Measurements from ENCODE around the gene CFAP97D2.
"Not testable (repeated sequence)": the region's sequence is repeated elsewhere in the genome, so short reads cannot be mapped to it uniquely, and the experiment has no call there.

Gene CFAP97D2

DNA sequence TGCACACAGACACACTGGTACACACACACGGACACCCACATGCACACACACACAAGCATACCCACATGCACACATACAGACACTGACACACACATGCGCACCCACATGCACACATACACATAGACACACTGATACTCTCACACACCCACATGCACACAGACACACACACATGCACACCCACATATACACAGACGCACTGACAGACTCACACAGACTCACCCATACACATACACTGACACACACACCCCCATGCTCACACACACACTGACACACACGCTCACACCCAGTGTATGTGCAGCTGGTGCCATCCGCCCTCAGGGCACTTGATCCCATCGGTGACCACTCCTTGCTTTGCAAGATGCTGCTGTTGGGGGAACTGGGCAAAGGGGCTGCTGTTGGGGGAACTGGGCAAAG is 36.9 kb upstream of the CFAP97D2 start:
- DNase-seq, result peak in 1 of 10 donors; percentile 69
- intact Hi-C loops (cut with DNase I), result no loop called here

DNA sequence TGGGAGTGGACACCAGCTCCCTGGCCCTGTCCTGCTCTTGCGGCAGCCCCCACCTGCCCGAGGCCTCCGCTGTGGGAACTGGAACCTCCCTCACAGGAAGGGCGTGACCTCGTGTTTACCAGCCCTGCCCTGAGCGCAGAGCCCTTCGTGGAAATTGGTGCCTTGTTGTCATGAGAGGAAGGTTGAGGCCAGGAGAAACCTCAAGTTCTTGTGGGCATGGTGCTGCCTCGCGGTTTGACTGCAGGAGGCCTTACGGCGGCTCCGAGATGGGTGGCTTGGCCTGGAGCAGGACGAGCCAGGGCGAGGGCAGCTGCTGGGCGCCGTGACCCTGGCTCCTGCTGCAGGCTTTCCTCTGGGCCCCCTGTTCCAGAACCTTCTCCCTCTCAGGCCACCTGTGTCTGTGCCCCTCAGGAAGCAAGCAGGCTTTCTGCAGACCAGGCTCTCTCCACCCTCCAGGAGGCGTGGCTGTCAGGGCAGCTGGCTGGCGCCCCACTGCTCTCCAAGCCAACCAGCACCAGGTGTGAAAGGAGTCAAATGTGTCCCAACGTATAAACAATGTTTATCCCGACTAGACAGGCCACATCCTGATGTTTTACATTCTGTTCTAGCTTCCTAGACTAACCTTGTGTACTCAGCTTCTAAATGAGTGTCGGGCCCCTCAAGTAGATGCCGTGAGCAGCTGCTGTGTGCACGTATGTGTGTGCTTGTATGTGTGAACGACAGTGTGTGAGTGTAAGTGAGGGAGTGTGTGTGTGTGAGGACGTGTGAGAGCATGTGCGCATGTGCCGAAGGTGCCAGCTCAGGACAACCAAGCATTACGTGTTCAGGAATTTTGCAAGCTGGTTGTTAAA is 36.2 kb upstream of the CFAP97D2 start:
- DNase-seq, result peak in 2 of 10 donors; percentile 26 to 77
- intact Hi-C loops (cut with DNase I), result no loop called here

DNA sequence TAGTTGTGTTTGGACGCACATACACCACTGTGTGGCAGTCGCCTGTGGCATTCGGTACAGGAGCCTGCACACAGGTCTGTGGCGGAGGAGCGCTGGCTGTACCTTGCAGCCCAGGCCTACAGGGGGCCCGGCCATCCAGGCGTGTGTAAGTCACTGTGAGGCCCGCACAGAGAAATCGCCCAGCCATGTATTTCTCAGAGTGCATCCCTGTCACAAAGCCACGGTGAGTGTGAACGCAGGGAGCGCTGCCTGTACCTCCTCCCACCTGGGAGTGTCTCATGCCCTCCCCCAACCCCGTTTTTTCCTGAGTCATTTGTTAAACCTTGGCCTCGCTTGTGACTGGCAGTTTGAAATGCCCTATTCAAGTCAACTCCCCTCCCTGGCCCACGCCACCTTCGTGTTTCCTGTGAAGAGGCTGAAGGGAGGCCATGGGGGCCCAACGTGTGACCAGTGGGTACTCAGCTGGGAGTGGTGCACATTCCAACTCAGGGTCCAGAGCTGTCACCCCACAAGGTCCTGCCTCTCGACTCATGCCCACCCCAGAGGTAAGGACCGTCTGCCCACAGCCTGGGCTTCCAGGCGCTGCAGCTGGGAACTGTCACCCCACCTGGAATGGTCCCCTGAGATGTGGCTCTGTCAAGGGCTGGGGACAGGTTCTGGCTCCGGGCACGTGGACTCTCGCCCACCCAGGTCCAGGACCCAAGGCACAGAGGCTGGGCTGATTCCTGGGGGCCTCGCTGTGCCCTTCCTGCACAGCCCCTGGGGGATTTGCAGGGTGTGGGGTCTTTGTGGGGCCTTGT is 35.1 kb upstream of the CFAP97D2 start:
- intact Hi-C loops (cut with DNase I), result no loop called here
- peak in 2 of 10 donors; percentile 19 to 61 for DNase-seq

DNA sequence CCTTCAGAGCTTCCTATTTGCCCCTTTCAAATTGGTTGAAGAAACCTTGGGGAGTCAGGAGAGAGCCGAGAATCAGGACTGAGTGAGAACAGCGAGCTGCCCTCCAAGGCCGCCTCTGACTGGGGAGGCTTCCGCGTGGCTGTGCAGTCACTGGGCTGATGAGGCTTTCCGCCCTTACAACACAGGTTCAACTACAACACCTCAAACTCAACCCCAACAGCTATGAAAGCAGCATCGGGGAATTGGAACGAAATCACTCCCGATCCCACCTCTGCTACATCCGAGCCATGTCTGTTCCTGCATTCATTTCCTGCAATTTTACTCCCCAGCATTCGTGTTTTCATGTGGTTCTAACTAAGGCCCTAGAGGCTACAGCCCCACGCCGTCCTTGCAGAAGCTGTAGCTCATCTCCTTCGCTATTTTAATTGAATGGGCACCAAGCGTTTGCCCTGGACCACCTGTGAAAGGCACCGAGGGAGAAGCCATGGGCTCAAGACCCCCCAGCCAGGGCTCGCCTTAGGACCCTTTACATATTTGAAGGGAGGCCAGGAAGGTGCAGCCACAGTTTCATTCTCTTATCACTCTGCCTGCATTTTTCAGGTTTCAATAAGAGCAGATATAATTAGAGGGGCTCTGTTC is 34.3 kb upstream of the CFAP97D2 start:
- intact Hi-C loops (cut with DNase I), result no loop called here
- DNase-seq, result peak in 1 of 10 donors; percentile 42

DNA sequence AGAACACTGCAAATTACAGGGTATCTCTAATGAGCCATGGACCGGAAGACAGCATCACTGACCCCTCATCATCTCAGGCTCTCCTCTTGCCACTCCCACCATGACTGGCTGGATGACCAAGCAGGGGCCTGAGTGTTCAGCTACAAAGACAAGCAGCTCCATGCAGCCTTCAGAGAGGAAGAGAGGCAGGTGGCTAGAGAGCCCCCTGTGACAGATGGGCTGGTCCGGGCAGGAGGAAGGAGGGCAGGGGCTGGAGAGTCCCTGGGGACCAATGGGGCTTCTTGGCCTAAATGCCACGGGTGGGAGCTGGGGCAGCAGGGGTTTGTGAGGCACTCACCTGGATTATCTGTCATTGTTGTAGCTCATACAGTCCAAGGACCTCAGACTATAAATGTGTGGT is 33.8 kb upstream of the CFAP97D2 start:
- intact Hi-C loops (cut with DNase I), result no loop called here
- DNase-seq, result peak in 2 of 10 donors; percentile 9 to 50

DNA sequence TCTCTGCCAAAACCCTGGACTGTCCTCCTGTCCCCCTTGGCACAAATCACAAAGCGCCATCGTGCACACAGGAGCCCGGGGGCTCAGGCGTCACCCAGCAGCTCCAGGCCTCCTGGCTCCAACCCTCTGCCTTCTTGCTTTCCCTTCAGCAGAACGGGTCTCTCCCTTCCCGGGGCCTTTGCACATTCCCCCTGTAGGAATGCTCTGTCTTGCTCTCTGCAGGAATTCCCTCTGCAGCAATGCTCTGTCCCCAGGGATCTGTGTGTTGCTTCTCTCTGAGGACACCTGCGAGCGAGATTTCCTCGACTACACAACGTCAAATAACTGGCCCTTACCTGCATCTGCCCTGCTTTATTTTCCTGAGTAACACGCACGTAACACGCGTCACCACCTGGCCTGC is 33.3 kb upstream of the CFAP97D2 start:
- intact Hi-C loops (cut with DNase I), result no loop called here
- peak in 2 of 10 donors; percentile 10 to 48 for DNase-seq

DNA sequence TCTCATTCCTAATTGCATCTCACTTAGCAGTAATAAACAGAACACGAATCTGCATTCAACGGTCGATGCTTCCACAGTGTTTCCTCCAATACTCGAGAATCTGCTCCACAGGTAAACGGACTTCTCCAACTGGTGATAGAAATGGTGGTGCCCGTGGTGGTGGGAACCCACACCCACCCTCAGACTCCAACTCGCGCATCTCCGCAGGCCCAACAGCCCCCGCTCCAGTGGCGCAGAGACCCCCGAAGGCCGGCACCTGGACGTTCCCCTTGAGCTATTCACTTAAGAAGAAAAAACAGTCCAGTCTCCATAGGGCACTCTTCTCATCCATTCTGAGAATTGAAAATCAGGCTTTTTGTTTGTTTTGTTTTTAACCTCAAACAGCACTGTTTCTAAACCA is 32.9 kb upstream of the CFAP97D2 start:
- peak in 1 of 10 donors; percentile 43 for DNase-seq
- intact Hi-C loops (cut with DNase I), result no loop called here

DNA sequence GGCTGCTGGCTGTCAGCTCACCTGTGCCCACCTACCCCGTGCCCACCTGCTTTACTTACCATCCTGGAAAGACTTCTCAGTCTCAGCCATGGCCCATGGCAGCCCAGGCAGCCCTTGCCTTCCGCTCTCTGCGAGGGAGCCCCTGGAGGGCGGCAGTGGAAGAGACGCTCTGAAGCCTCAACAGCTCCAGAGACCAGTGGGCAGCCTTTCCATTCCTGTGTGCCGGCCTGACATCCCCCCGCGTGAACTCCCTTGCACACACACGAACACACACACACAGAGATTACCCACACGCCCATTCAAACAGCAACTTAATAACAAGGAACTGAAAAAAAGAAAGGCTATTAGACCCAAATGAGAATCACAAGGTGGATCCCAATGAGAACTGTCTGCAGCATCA is 32.4 kb upstream of the CFAP97D2 start:
- DNase-seq, result peak in 2 of 10 donors; percentile 19 to 74
- intact Hi-C loops (cut with DNase I), result no loop called here

DNA sequence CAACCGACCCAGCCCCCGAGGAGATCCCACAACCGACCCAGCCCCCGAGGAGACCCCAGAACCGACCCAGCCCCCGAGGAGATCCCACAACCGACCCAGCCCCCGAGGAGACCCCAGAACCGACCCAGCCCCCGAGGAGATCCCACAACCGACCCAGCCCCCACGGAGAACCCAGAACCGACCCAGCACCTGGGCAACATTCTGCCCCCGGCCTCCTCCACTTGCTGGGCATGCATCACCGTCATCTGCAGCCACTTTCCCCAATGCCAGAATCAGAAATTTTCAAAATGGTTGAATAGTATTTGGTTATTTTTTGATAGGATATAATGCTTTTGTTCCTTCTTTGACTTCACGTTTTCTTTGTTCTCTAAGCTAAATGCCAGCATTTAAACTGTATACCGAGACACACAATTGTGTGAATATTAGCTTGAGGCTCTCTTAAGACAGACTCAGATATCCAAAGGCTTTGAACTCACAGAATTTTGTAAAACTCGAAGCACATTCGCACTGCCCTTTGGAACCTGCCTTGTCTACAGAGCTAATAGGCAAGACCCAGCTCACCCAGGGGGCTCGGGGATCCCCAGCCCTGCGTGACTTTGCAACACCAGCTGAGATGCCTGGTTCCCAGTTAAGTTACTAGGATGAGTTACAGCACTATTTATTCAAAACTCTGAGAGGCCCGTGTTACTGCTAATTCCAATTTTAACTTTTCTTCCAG is 31.1 kb upstream of the CFAP97D2 start:
- intact Hi-C loops (cut with DNase I), result no loop called here
- DNase-seq, result peak in 1 of 10 donors; percentile 29

DNA sequence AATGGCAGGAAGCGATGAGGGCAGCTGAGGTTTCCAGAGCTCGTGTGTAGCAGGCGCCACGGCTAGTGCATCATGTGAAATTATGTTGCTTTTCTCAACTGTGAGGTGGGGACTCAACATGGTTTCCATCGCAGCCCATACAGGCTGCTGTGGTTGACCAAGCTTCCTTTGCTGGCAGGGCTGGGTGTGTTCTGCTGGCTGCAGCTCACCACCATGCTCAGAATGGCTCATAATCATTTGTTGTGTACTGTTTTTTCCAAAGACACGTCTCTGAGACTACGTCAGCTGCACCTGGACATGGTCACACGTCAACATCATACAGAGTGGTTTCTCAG is 30.6 kb upstream of the CFAP97D2 start:
- DNase-seq, result peak in 1 of 10 donors; percentile 51
- intact Hi-C loops (cut with DNase I), result no loop called here

DNA sequence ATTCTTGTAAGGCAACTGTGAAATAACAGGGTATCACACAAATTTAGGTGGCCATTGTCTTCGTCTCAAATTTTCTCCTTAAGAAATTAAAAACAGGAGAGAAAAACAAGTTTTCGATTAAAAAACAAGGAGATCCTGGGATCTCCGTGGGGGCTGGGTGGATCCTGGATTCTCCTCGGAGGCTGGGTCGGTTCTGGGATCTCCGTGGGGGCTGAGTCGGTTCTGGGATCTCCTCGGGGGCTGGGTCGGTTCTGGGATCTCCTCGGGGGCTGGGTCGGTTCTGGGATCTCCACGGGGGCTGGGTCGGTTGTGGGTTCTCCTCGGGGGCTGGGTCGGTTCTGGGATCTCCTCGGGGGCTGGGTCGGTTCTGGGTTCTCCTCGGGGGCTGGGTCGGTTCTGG is 30.2 kb upstream of the CFAP97D2 start:
- intact Hi-C loops (cut with DNase I), result not testable (repeated sequence)
- DNase-seq, result peak in 1 of 10 donors; percentile 47

DNA sequence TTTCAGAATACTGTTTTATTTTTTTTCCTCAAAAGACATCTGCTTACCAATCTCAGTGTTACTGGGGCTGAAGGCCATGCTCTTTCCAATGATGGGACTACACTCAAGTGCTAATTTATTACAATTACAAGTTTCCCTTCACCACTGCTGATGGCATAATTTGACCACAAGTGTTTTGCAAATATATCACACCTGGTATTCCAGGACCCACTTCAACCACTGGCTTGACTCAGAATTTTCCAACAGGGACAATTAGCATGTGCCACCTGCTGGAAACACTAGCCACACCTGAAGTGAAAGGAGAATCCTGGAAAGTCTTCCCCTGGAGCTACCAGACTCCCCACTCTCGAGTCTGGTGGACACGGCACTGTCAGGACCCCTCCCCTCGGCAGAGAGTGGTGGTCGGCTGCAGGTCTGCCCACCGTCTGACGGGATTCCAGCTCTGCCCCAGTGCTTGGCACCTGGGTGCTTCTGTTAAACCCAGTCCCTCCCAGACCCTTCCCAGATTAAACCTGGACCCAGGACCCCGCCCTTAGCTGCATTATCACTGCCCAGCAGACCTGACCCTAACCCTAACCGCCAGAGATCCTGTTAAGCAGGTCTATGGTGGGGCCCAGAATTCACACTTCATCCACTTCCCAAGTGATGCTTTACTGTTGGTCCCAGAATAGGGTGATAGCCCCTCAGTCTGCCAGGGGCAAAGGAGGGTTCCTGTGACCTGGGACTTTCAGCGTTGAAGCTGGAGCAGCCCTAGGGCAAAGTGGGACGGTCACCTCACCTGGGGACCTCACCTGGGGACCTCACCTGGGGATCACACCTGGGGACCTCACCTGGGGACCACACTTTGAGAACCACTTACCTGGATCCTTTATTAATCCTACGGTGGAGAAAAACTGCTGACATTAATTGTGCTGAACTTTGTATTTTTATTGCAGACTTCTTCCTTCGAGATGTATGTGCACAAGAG is 29.0 kb upstream of the CFAP97D2 start:
- intact Hi-C loops (cut with DNase I), result no loop called here
- DNase-seq, result peak in 1 of 10 donors; percentile 63

DNA sequence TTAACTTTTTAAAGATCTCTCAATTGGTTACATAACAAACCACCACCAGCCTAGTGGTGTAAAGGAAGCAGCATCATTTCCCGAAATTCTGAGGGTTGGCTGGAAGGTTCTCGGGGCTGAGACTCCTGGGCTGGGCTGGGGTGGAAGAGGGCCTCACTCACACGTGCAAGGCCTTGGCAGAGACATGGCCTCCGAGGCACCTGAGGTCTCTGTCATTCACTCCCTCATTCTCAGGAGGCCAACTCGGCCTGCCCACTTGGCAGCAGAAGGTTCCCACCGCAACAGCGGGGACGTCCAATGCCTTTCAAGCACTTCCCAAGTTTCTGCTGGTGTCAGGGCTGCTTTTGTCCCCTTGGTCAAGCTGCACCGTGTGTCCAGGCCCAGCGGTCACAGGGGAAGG is 28.0 kb upstream of the CFAP97D2 start:
- DNase-seq, result peak in 1 of 10 donors; percentile 86
- intact Hi-C loops (cut with DNase I), result no loop called here

DNA sequence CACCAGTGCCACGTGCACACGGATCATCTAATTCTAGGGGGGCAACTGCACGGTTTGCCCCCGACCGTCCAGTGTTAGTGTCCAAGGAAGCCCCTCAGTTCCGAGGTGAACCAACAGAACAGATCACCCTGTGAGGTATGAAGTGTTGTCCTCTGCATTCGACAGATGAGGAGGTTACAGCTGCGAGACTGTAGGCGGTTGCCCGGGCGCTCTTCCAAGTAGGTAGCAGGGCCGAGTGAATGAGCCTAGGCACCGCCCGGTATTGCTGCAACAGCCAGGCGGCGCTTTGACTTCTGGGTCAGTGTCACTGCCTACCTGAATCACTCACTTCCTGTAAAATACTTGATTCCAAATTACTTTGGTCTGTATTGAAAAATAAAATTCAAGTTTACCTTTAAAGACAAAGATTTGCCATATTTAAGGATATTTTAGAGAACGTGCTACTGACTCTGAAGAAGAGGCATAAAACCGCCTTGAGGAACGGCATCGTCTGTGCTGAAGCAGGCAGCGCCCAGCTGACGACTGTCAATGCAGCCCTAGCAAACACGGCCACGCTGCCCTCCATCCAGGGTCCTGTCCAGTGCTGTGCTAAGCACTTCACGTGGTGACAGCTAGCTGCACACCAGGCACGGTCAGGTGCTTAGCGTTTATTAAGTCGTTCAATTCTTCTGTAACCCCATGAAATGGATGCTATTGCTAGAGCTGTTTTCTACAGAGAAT is 27.3 kb upstream of the CFAP97D2 start:
- DNase-seq, result peak in 1 of 10 donors; percentile 85
- intact Hi-C loops (cut with DNase I), result no loop called here

DNA sequence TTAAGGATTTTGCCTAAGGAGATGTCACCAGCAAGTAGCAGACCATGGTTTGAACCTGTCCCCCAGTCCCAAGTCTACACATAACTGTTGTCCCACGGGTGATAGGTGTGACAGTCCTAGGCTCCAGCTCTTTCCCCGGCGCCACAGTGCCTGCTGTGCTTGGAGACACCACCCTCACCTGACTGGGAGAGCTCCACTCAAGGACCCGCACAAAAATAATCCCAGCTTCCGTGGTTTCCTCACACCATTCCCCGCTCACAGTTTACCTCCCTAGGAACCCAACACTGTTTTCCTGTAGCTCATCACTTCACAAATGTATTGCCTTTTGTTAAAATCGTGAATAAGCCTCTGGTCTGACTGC is 26.8 kb upstream of the CFAP97D2 start:
- intact Hi-C loops (cut with DNase I), result no loop called here
- DNase-seq, result no peak

DNA sequence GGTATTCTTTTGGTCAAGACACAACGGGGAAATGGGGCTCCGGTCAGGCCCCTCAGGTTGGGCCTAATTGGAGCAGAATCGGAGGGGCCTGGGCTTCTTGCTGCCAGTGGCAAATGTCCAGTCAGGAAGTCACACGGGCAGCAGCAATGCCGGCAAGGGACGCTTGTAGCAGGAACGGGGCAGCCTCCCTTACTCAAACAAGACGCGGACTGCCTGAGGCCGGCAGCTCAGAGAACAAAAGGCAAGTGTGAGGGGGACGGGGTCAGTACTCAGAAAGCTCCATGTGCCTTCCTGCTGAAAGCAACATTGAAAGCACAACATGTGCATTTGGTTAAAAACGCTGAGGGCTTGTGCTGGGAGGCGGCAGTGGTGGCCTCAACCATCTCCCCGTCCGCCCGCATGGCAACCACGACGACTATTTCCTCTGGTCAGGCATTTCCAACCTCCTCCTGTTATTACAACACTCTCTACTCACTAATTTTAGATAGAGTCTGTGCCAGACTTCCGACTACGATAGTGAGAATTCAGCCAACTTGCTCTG is 26.2 kb upstream of the CFAP97D2 start:
- no peak for DNase-seq
- intact Hi-C loops (cut with DNase I), result no loop called here

DNA sequence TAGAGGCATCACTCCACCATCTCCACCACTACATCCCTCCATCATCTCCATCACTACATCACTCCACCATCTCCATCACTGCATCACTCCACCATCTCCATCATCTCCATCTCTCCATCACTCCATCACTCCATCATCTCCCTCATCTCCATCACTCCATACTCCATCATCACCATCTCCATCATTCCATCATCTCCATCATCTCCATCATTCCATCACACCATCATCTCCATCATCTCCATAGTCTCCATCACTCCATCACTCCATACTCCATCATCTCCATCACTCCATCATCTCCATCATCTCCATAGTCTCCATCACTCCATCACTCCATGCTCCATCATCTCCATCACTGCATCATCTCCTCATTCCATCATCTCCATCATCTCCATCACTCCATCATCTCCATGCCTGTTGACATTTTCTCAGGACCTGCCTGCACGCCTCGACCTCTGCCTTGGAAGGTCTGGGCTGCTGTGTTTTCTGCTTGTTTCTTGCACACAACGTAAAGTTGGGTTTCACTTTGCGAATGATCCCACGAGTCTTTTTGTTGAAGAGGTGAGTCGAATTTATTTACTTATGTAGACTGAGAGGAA is 25.5 kb upstream of the CFAP97D2 start:
- intact Hi-C loops (cut with DNase I), result no loop called here
- DNase-seq, result no peak

DNA sequence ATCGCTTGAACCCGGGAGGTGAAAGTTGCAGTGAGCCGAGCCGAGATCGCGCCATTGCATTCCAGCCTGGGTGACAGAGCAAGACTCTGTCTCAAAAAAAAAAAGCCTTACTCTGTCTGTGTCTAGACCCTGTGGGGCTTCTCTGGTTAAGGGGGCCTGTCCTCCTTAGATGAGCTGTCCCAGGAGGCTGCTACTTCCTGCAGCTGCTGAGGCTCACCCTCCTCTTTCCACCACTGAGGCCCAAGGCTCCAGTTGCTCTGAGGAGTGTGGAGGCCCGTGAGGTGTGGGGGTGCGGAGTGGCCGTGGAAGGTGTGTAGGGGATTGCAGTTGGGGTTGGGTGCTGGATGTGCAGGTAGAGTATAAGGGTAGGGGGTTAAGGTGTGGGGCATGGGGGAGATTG is 24.6 kb upstream of the CFAP97D2 start:
- DNase-seq, result no peak
- intact Hi-C loops (cut with DNase I), result no loop called here

Data from posterior cingulate gyrus (tissue), 11 donors.